Subcutaneous adipose tissue (tissue), 4 donors: Measurements from ENCODE around the gene MAPK10. TPM values are rescaled to one million over a fixed set of nuclear protein-coding genes. Genes with fewer than 3 reads are reported as not detected.

Source experiments
- total RNA-seq, 4 donors: library from RNA; depleted of rRNA; stranded (reverse); fragments of >200 nt; gene quantifications; one replicate each; pipeline ENCODE4 v1.1.0, GENCODE V29; 2016
- TF ChIP-seq, protein P1 (sequence below): fragments of 450-650 bp; IDR thresholded peaks from one replicate; pipeline ENCODE4 v1.5.1; 2016; ENCODE audit warnings: low read depth, mild to moderate bottlenecking, control low read depth, antibody characterized with exemption, moderate library complexity

Gene MAPK10
- total RNA-seq, 4 donors from 2014 or later: 12.9 to 61.6 (median 34.8) TPM

DNA sequence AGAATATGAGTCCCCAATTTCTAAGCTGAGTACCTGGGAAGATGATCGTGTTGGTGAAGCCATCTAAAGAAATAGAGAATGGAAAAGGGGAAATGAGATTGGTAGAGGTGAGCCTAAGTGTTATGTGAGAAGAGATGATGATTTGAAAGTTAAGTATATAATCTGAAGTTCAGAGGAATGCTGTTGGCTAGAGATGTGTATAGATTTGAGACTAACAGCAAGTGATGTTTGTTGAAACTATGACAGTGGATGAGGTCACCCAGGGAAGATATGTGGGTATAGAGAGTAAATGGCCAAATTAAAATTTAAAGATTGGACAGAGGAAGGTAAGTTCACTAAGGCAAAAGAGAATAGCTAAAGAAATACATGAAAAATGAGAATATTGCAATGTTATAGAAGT lies 324.2 kb downstream of the MAPK10 start:
- TF ChIP-seq, protein P1, sequence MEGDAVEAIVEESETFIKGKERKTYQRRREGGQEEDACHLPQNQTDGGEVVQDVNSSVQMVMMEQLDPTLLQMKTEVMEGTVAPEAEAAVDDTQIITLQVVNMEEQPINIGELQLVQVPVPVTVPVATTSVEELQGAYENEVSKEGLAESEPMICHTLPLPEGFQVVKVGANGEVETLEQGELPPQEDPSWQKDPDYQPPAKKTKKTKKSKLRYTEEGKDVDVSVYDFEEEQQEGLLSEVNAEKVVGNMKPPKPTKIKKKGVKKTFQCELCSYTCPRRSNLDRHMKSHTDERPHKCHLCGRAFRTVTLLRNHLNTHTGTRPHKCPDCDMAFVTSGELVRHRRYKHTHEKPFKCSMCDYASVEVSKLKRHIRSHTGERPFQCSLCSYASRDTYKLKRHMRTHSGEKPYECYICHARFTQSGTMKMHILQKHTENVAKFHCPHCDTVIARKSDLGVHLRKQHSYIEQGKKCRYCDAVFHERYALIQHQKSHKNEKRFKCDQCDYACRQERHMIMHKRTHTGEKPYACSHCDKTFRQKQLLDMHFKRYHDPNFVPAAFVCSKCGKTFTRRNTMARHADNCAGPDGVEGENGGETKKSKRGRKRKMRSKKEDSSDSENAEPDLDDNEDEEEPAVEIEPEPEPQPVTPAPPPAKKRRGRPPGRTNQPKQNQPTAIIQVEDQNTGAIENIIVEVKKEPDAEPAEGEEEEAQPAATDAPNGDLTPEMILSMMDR: no peak

DNA sequence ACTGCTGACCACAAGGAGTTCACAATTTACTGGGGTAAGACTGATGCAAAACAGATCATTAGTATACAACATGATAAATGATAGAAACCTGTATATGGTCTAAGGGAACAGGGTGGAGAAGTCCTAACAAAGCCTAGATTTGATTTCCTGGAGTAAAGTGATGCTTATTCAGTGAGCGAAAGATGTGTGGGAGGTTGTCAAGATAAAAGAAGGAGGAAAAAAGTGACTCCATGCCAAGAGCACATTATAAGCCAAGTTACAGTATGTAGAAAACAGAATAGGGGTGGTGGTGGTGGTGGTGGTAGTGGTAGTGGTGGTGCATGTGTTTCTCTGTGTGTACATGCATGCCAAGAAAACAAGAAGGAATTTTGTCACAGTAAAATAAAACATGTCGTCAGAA lies 325.2 kb downstream of the MAPK10 start:
- TF ChIP-seq, protein P1: no peak

DNA sequence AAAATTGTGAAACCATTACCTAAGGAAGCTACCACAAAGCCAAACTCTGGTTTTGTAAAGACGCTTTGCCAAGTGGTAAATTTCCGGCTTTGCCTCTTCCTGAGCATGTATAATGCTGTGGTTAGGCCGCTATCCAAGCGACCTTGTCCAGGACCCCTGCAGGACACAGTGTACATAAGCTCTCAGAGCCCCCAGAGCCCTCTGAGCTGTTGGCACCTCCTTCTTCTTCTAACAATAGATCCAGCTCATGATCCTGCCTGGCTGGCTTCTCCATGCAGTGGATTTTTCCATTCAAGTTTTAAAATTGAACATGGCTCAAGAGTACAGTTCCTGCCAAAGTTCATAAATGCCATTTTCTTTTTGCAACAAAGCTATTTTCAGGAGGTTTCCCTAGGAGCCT lies 326.7 kb downstream of the MAPK10 start:
- TF ChIP-seq, protein P1: no peak

DNA sequence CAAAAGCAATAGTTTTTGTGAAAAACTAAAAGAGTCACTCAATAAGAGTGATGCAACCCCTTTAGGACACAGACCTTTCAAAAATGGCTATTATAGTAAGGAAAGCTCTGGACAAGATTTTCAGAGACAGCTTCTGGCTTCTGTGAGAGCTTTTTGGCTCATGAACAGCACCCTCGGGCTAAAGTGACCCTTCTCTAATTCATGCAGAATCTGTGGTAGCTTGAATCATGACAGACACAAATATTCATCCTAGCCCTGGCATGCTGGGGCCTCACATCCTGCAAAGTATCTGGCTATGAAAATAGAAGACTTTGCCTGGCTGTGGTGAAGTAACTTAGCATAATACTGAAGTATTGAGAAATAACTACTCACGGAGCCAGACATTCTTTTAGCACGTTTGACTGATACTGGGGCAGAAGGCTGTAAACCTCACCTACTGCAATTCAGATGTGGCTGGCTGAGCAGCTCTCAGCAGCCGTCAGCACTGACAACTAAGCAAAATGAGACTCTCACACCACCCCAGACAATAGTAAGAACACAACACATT lies 327.3 kb downstream of the MAPK10 start:
- TF ChIP-seq, protein P1: no peak

DNA sequence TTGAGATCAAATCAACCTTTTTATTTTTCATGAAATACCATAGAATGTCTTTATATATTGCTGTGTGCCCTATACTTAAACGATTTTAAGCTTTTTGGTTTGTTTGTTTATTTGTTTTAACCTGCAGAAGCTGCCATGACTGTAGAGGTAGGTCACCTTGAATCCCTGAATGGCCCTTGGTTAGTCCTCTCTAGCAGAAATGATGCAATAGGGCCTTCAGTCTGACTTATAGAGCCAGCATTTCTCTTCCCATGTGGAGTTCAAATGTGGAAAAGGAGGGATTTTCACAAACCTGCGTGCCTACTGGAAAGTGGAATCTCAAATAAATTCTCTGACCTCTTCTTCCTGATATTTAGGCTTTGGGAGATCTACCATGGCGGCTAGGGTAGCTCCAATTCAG lies 327.9 kb downstream of the MAPK10 start:
- TF ChIP-seq, protein P1: no peak

DNA sequence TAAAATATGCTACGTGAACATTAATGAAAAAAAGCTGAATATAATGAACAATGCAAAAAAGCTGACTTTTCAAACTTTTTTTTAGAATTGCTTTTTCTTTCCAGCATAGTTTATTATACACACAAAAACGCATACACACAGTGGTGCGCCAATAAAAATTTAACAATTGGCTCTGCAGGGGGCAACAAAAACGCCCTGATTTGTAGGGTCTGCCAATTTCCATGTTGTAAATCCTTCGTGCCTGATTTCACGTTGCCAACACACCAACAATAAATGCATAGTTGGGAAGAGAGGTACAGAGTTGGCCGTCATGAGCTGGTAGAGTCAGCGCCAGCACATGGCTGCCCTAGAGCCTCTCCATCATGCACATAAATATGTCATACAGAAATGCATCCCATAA lies 333.1 kb downstream of the MAPK10 start:
- TF ChIP-seq, protein P1: no peak

DNA sequence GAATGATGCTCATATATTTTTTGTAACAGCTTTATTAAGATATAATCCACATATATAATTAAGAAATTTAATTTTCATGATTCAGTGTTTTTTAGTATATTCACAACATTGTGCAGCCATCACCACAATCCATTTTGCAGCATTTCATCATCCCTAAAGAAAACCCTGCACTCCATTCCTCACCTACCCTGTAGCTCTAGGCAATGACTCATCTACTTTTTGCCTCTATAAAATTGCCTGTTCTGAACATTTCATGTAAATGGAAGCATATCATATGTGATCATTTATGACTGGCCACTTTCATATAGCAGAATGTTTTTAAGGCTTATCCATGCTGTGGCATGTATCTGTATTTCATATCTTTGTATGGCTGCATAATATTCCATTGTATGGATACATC lies 339.9 kb downstream of the MAPK10 start:
- TF ChIP-seq, protein P1: no peak
